Measurements from ENCODE around the gene TMEM87B. TPM values are rescaled to one million over a fixed set of nuclear protein-coding genes. Genes with fewer than 3 reads are reported as not detected.

TMEM87B gene
- total and polyA plus RNA-seq, 2 donors (not counting 1 experiment from before 2014, with no cell fraction given): 30.5 to 31.5 TPM

- H3K27me3 ChIP-seq (ENCODE audit: control insufficient read depth, insufficient read depth, low read length): no peaks in the 10 kb centered on the region
- H3K27ac ChIP-seq (ENCODE audit: insufficient read depth, low read length): no peak overlapping the region
- no peaks in the 10 kb centered on the region for H4K20me1 ChIP-seq (ENCODE audit: control insufficient read depth, extremely low read depth, insufficient read depth, low read length)
Observed at GRCh38 chr2:112151271-112151670, 96.2 kb downstream of the TMEM87B start.

GRCh38 chr2:112151701-112152440, 96.8 kb downstream of the TMEM87B start:
- Histone ChIP-seq H2AFZ (ENCODE audit: low read length) (no peak overlapping the region), H3K4me2 (ENCODE audit: extremely low read depth, insufficient read depth, low read length) (no peak overlapping the region), H3K27ac (ENCODE audit: insufficient read depth, low read length) (no peak overlapping the region), H3K9me3 (ENCODE audit: control insufficient read depth, insufficient read depth, low read depth, low read length) (no peaks in the 10 kb centered on the region), H3K79me2 (ENCODE audit: control insufficient read depth, insufficient read depth, low read length) (no peaks in the 10 kb centered on the region), H3K4me3 (replicated peaks in 1 of 4; ENCODE audit: control extremely low read depth in 1 of 4, insufficient read depth in 1 of 4, low read depth in 3 of 4, low read length in 4 of 4) (no peak overlapping the region), H3K27me3 (ENCODE audit: control insufficient read depth, insufficient read depth, low read length) (no peaks in the 10 kb centered on the region), H4K20me1 (ENCODE audit: control insufficient read depth, extremely low read depth, insufficient read depth, low read length) (no peaks in the 10 kb centered on the region), H3K36me3 (ENCODE audit: control insufficient read depth, insufficient read depth, low read length) (peaks cover 2% of the 10 kb centered on the region), H3K9ac (ENCODE audit: insufficient read depth, low read length) (no peak overlapping the region), H3K4me1 (ENCODE audit: control insufficient read depth, extremely low read depth, insufficient read depth, low read length) (peaks cover 7% of the 10 kb centered on the region)
- TF ChIP-seq EZH2 (IDR thresholded peaks at IDR 0.05; ENCODE audit: low read length, missing control alignments) (no peak), CTCF (conservative IDR thresholded peaks at IDR 0.05 in 1 of 2, IDR thresholded peaks at IDR 0.05 in 1 of 2; ENCODE audit: low read depth in 1 of 2, low read length in 2 of 2) (no peak)
- no peak for DNase-seq (ENCODE audit: low read depth in 2 of 2)

More at GRCh38 chr2:112151271-112151670, 96.2 kb downstream of the TMEM87B start:
- H2AFZ ChIP-seq (ENCODE audit: low read length): no peak overlapping the region
- no peaks in the 10 kb centered on the region for H3K9me3 ChIP-seq (ENCODE audit: control insufficient read depth, insufficient read depth, low read depth, low read length)
- TF ChIP-seq CTCF (conservative IDR thresholded peaks at IDR 0.05 in 1 of 2, IDR thresholded peaks at IDR 0.05 in 1 of 2; ENCODE audit: low read depth in 1 of 2, low read length in 2 of 2): no peak
- TF ChIP-seq EZH2 (IDR thresholded peaks at IDR 0.05; ENCODE audit: low read length, missing control alignments): no peak
- peaks cover 2% of the 10 kb centered on the region for H3K36me3 ChIP-seq (ENCODE audit: control insufficient read depth, insufficient read depth, low read length)
- H3K79me2 ChIP-seq (ENCODE audit: control insufficient read depth, insufficient read depth, low read length): no peaks in the 10 kb centered on the region
- H3K4me3 ChIP-seq (replicated peaks in 1 of 4; ENCODE audit: control extremely low read depth in 1 of 4, insufficient read depth in 1 of 4, low read depth in 3 of 4, low read length in 4 of 4): no peak overlapping the region
- peaks cover 7% of the 10 kb centered on the region for H3K4me1 ChIP-seq (ENCODE audit: control insufficient read depth, extremely low read depth, insufficient read depth, low read length)
- H3K9ac ChIP-seq (ENCODE audit: insufficient read depth, low read length): no peak overlapping the region
- DNase-seq (ENCODE audit: low read depth in 2 of 2): no peak
- no peak overlapping the region for H3K4me2 ChIP-seq (ENCODE audit: extremely low read depth, insufficient read depth, low read length)

- Histone ChIP-seq H3K36me3 (ENCODE audit: control insufficient read depth, insufficient read depth, low read length) (peaks cover 2% of the 10 kb centered on the region), H3K9me3 (ENCODE audit: control insufficient read depth, insufficient read depth, low read depth, low read length) (no peaks in the 10 kb centered on the region), H4K20me1 (ENCODE audit: control insufficient read depth, extremely low read depth, insufficient read depth, low read length) (no peaks in the 10 kb centered on the region), H2AFZ (ENCODE audit: low read length) (no peak overlapping the region), H3K27me3 (ENCODE audit: control insufficient read depth, insufficient read depth, low read length) (no peaks in the 10 kb centered on the region), H3K9ac (ENCODE audit: insufficient read depth, low read length) (no peak overlapping the region), H3K79me2 (ENCODE audit: control insufficient read depth, insufficient read depth, low read length) (no peaks in the 10 kb centered on the region), H3K4me1 (ENCODE audit: control insufficient read depth, extremely low read depth, insufficient read depth, low read length) (peaks cover 7% of the 10 kb centered on the region), H3K4me2 (ENCODE audit: extremely low read depth, insufficient read depth, low read length) (no peak overlapping the region), H3K4me3 (replicated peaks in 1 of 4; ENCODE audit: control extremely low read depth in 1 of 4, insufficient read depth in 1 of 4, low read depth in 3 of 4, low read length in 4 of 4) (no peak overlapping the region), H3K27ac (ENCODE audit: insufficient read depth, low read length) (no peak overlapping the region)
- DNase-seq (ENCODE audit: low read depth in 2 of 2): no peak
- TF ChIP-seq EZH2 (IDR thresholded peaks at IDR 0.05; ENCODE audit: low read length, missing control alignments) (no peak), CTCF (conservative IDR thresholded peaks at IDR 0.05 in 1 of 2, IDR thresholded peaks at IDR 0.05 in 1 of 2; ENCODE audit: low read depth in 1 of 2, low read length in 2 of 2) (no peak)
Observed at GRCh38 chr2:112152476-112153178, 97.6 kb downstream of the TMEM87B start.

Measured in fibroblast of lung (primary cell).